Spleen (tissue), 11 donors: Measurements from ENCODE around the gene TNK2. TPM values are rescaled to one million over a fixed set of nuclear protein-coding genes. Genes with fewer than 3 reads are reported as not detected.

Experiments used
- DNase-seq: peaks from one replicate; pipeline ENCODE4 v3.0.0-alpha.2; 2020
- H3K27ac ChIP-seq, 8 donors: fragments of 200-600 bp; sonication (generic) in 7 of 8; 1 replicate in 4 of 8; 2 replicates in 4 of 8; pipeline versions ENCODE4 v1.5.0 to v1.8.0; 2016 to 2021; ENCODE audit warnings: inconsistent platforms in 4 of 8, mild to moderate bottlenecking in 4 of 8, moderate library complexity in 1 of 8
- H3K27me3 ChIP-seq, 7 donors: fragments of 200-600 bp; sonication (generic) in 6 of 7; replicated peaks in 1 of 7; 1 replicate in 4 of 7; 2 replicates in 3 of 7; pipeline versions ENCODE4 v1.5.0 to v1.8.0; 2016 to 2021; ENCODE audit warnings: inconsistent platforms in 3 of 7, mild to moderate bottlenecking in 1 of 7
- H3K36me3 ChIP-seq, 6 donors: fragments of 200-600 bp; sonication (generic) in 5 of 6; 1 replicate in 4 of 6; 2 replicates in 2 of 6; pipeline versions ENCODE4 v1.5.0 to v1.8.0; 2016 to 2021; ENCODE audit warnings: inconsistent platforms in 2 of 6
- H3K4me1 ChIP-seq, 6 donors: fragments of 200-600 bp; sonication (generic) in 5 of 6; 1 replicate in 3 of 6; 2 replicates in 3 of 6; pipeline versions ENCODE4 v1.5.0 to v1.8.0; 2016 to 2021; ENCODE audit warnings: inconsistent platforms in 3 of 6
- H3K4me3 ChIP-seq, 8 donors: fragments of 200-600 bp; sonication (generic) in 7 of 8; 1 replicate in 4 of 8; 2 replicates in 4 of 8; pipeline versions ENCODE4 v1.5.0 to v1.8.0; 2016 to 2021; ENCODE audit warnings: inconsistent platforms in 4 of 8, mild to moderate bottlenecking in 4 of 8, moderate library complexity in 2 of 8
- H3K9me3 ChIP-seq, 8 donors: fragments of 200-600 bp; sonication (generic) in 7 of 8; 1 replicate in 4 of 8; 2 replicates in 4 of 8; pipeline versions ENCODE4 v1.5.0 to v1.8.0; 2016 to 2021; ENCODE audit warnings: inconsistent platforms in 4 of 8
- POLR2A ChIP-seq, 3 donors: fragments of 450-650 bp; IDR thresholded peaks; one replicate each; pipeline ENCODE4 v1.5.1; 2017; ENCODE audit warnings: antibody characterized with exemption in 3 of 3, mild to moderate bottlenecking in 1 of 3
- POLR2AphosphoS5 ChIP-seq, 3 donors: sonication (generic); formaldehyde crosslinking; IDR thresholded peaks; one replicate each; pipeline ENCODE4 v1.5.1; 2017; ENCODE audit warnings: antibody characterized with exemption in 3 of 3
- WGBS, 5 donors: extraction: QIAGEN DNeasy Blood & Tissue Kit in 3 of 5; methylation state at CpG; one replicate each; pipeline versions ENCODE4 v1.1.5 to v1.1.7; 2013 to 2018; 5-methylcytosine and 5-hydroxymethylcytosine counted together
- intact Hi-C: fragments of 100-400 bp; cut with DNase I; formaldehyde crosslinking; loops from one replicate; pipeline ENCODE4 v1.15.0; 2023; ENCODE audit warnings: low total_unique reads
- polyA plus RNA-seq, 3 donors: library from polyadenylated mRNA; stranded (reverse); fragments of 200-250 nt; gene quantifications; one replicate each; pipeline ENCODE4 v1.2.1, GENCODE V29; 2013
- total RNA-seq, 7 donors: library from RNA; depleted of rRNA in 3 of 7; stranded (reverse); fragments of >200 nt in 3 of 7; fragmentation: NEBNext Ultra II Directional in 4 of 7; extraction: Animal tissue kit (Norgen Biotek cat#: 25700) in 4 of 7; gene quantifications; one replicate each; pipeline versions ENCODE4 v1.1.0 to v1.2.1, GENCODE V29; 2016 to 2021
- TF ChIP-seq, protein P1 (sequence below), 11 experiments: fragments of 200-600 bp in 7 of 11; fragments of 450-650 bp in 4 of 11; sonication (generic) in 4 of 11; IDR thresholded peaks in 8 of 11; conservative IDR thresholded peaks in 3 of 11; 1 replicate in 7 of 11; 2 replicates in 4 of 11; pipeline versions ENCODE4 v1.4.0 to v1.8.0; 2016 to 2021; ENCODE audit warnings: antibody characterized with exemption in 11 of 11, inconsistent platforms in 4 of 11, mild to moderate bottlenecking in 1 of 11
- donor health status: healthy with polysubstance abuse.
- donor health status: DM: no; HTN: no; CAD: no; lungs with moderate emphysema.
- donor health status: DM: no; HTN: no; CAD: no.
- donor health status: Bipolar disorder and iron deficiency.
- donor health status: healthy.
- donor health status: DM: no; HTN: no; CAD: no.
- donor health status: DM: yes; HTN: yes; CAD: no.

TNK2 gene
- total and polyA plus RNA-seq, 10 donors: 30.6 to 104 (median 76.2) TPM

DNA sequence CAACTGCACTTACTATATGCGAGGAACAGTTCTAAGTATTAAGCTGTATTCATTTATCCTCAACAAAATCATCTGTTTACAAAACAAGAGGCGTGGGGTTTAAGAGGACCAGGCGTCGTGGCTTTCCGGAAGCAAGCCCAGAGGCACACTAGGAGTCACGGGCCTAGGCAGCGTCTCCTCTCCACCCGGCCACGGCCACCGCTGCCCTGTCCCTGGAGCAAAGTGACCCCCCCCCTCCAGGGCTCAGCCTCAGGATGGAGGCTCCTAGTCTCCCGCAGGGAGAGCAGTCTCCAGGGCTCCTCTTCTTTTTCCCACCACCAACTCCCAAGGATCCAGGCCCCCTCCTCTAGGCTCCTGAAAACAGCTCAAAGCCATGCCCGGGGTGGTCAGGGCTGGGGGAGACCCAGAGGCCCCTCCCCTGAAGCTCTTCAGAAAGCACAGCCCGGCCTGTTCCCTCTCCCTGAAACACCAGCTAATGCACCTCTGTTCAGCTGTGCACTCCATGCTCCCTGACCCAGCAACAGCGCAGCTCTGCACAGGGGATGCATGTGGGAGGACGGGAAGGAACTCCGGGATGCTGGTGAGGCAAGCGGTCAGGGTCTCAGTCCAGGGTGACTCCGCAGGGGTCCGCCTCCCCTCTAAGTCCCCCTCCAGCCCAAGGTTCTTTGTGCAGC is 16.8 kb downstream of the TNK2 start:
- Histone ChIP-seq H3K4me1 (peaks cover 20 to 69% (median 41%) of the 10 kb centered on the region in 6 donors), H3K9me3 (no peaks in the 10 kb centered on the region), H3K4me3 (peak overlapping the region in 2 of 8 donors; percentile 7 to 11), H3K27me3 (no peaks in the 10 kb centered on the region), H3K27ac (no peak overlapping the region), H3K36me3 (peaks cover 0 to 34% (median 7%) of the 10 kb centered on the region in 6 donors)
- TF ChIP-seq, protein P1, sequence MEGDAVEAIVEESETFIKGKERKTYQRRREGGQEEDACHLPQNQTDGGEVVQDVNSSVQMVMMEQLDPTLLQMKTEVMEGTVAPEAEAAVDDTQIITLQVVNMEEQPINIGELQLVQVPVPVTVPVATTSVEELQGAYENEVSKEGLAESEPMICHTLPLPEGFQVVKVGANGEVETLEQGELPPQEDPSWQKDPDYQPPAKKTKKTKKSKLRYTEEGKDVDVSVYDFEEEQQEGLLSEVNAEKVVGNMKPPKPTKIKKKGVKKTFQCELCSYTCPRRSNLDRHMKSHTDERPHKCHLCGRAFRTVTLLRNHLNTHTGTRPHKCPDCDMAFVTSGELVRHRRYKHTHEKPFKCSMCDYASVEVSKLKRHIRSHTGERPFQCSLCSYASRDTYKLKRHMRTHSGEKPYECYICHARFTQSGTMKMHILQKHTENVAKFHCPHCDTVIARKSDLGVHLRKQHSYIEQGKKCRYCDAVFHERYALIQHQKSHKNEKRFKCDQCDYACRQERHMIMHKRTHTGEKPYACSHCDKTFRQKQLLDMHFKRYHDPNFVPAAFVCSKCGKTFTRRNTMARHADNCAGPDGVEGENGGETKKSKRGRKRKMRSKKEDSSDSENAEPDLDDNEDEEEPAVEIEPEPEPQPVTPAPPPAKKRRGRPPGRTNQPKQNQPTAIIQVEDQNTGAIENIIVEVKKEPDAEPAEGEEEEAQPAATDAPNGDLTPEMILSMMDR (IDR thresholded peaks at IDR 0.05 in 8 of 11, conservative IDR thresholded peaks at IDR 0.05 in 3 of 11): no peak
- peak in 1 of 3 donors; percentile 16 for TF ChIP-seq POLR2AphosphoS5 (IDR thresholded peaks at IDR 0.05)
- intact Hi-C loops: no loop called here
- WGBS, 5 donors: 80 to 93% (median 91%) methylated on average over 17 to 19 of the region's 19 CpGs
- no peak for DNase-seq

DNA sequence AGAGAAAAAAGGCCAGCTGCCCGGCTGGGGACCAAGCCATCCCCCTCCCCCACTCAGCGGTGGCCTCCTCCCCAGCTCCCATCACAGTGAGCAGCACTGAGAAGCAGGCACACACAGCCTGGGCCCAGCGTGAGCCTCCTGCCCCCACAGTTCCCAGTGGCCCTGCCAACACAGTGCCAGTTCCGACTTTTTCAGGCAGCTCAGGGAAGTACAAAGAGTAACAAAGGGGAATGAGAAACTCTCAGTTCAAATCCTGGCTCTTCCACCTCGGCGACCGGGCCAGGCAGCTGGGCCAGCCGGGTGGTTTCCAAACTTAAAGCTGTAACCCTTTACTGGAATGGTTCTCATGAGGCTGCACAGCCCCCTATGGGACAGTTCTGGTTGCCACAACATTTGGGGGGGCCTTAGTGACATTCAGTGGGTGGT is 18.5 kb downstream of the TNK2 start:
- peaks cover 11 to 70% (median 35%) of the 10 kb centered on the region in 6 donors for H3K4me1 ChIP-seq
- no peak for DNase-seq

DNA sequence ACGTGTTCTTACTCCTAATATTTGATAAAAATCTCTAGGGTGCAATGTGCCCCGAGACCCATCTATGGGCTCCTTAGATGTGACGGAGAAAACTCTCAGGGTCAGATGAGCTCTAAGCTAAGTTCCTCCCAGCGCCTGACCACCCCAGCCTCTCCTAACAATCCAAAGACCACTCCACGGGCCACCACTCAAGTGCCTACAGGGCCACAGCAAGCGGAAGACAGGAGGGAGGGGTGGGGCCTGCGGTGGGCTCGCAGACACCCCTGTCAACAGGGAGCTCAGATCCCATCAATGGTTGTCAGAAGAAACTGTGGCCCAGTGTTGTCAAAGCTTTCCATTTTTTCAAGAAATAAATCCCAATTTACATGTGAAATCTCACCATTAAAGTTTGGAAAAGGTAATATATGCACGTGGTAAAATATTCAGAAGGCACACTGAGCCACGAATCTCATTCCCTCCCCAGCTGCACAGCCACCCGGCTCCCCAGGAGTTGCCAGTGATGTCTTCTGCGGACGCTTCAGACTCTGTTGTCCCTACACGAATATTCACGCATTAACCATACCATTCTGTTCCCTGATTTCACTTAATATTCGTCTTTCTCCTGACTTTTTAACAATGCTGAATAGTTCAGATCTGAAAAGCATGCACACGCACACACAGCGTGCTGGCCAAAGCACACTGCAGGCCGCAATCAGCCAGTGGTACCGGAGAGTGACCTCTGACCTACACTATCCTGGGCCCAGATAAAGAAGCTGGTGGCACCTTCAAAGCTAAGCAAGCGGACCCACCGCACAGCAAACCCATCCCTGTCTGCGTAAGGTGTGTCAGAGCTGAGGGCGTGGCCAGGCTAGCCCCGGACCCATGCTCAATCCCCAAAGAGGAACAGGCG is 19.1 kb downstream of the TNK2 start:
- intact Hi-C loops: no loop called here
- TF ChIP-seq, protein P1 (IDR thresholded peaks at IDR 0.05 in 8 of 11, conservative IDR thresholded peaks at IDR 0.05 in 3 of 11): no peak
- TF ChIP-seq POLR2AphosphoS5 (IDR thresholded peaks at IDR 0.05) (no peak), POLR2A (IDR thresholded peaks at IDR 0.05) (no peak)

More for the DNA sequence above, 18.5 kb downstream of the TNK2 start:
- TF ChIP-seq POLR2AphosphoS5 (IDR thresholded peaks at IDR 0.05) (peak in 1 of 3 donors; percentile 45), POLR2A (IDR thresholded peaks at IDR 0.05) (no peak)
- TF ChIP-seq, protein P1 (IDR thresholded peaks at IDR 0.05 in 8 of 11, conservative IDR thresholded peaks at IDR 0.05 in 3 of 11): no peak
- intact Hi-C loops: no loop called here
- Histone ChIP-seq H3K9me3 (no peaks in the 10 kb centered on the region), H3K4me3 (no peak overlapping the region), H3K36me3 (peaks cover 0 to 51% (median 11%) of the 10 kb centered on the region in 6 donors), H3K27me3 (no peaks in the 10 kb centered on the region), H3K27ac (no peak overlapping the region)
- 55 to 82% (median 75%) methylated on average over 7 to 8 of the region's 8 CpGs for WGBS, 5 donors

More for the DNA sequence above, 19.1 kb downstream of the TNK2 start:
- Histone ChIP-seq H3K4me3 (no peak overlapping the region), H3K27me3 (no peaks in the 10 kb centered on the region), H3K27ac (no peak overlapping the region), H3K4me1 (peaks cover 6 to 69% (median 31%) of the 10 kb centered on the region in 6 donors), H3K9me3 (no peaks in the 10 kb centered on the region), H3K36me3 (peaks cover 0 to 58% (median 17%) of the 10 kb centered on the region in 6 donors)
- 91 to 95% (median 92%) methylated on average over 26 of the region's 26 CpGs for WGBS, 5 donors
- no peak for DNase-seq
